GM12873 (cell line): Measurements from ENCODE around the gene KRT16.

Source experiments
- TF ChIP-seq, protein P1 (sequence below): IDR thresholded peaks from 2 replicates; pipeline ENCODE4 v1.5.1; 2012; ENCODE audit warnings: low read depth, mild to moderate bottlenecking, moderate library complexity, low read length, control low read depth; ENCODE audit not compliant: insufficient read depth; ENCODE audit errors: missing control alignments

Gene KRT16

DNA sequence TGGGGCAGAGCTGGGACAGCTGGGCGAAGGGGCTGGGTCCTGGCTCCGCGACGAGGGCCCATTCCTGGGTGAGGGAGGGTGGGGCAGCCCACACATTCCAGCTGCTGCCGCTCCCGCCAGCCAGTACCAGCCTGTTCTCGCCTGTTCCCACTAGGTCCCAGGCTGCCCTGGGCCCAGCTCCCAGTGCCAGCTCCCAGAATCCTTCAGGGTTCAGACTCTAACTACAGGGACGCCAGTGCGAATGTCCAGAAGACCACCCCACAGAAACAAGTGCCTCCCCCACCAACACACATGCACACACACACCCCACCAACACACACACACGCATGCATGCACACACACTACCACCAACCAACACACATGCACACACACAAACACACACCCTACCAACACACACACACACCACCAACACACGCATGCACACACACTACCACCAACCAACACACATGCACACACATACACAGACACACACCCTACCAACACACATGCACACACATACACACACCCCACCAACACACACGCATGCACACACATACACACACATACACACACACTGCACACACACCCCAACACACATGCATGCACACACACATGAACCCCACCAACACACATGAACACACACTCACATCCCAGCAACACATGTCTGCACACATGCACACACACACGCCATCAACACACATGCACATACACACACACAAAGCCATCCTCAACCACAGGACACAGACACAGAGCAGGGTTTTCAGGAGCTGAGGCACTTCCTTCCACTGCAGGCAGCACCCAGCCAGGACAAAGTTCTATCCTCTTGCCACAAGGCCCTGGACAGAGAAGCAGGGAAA, 39.3 kb upstream of the KRT16 start:
- TF ChIP-seq, protein P1, sequence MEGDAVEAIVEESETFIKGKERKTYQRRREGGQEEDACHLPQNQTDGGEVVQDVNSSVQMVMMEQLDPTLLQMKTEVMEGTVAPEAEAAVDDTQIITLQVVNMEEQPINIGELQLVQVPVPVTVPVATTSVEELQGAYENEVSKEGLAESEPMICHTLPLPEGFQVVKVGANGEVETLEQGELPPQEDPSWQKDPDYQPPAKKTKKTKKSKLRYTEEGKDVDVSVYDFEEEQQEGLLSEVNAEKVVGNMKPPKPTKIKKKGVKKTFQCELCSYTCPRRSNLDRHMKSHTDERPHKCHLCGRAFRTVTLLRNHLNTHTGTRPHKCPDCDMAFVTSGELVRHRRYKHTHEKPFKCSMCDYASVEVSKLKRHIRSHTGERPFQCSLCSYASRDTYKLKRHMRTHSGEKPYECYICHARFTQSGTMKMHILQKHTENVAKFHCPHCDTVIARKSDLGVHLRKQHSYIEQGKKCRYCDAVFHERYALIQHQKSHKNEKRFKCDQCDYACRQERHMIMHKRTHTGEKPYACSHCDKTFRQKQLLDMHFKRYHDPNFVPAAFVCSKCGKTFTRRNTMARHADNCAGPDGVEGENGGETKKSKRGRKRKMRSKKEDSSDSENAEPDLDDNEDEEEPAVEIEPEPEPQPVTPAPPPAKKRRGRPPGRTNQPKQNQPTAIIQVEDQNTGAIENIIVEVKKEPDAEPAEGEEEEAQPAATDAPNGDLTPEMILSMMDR: no peak

DNA sequence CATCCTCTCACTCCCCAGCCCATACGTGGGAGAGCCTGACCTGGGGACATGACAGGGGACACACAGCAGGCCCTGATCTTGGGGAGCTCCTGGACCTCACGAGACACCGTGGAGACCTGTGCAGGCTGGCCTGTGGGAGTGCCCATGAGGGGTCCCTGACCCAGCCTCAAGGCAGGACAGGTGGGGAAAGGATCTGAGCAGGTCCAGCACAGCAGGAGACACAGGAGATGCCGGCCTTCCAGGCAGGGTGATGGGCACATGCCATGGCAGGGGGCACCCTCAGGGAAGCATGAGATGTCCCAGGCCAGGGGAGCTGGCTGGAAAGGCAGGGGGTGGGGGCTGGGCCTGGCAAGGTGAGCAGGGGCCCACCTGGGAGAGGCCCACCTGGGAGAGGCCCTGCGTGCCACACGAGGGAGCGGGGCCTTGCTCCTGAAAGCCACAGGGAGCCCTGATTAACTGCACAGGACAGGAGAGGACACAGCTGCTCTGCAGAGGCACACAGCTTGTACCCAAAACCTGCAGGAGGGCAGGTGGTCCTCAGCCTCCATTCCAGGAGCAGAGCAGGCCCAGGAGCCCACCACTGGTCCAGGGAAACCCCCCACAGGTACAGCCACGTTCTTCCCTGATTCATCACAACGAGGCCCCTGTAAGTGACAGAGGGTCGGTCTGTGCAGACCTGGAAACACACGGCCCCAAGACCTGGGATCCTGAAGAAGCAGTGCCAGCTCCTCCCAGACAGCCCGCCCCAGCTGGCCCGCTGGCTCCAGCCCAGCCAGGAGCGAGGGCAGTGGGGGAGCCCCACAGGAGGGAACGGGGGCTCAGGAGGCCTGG, 38.4 kb upstream of the KRT16 start:
- TF ChIP-seq, protein P1: no peak

GRCh38 chr17:41649923-41650519, 37.5 kb upstream of the KRT16 start:
- TF ChIP-seq, protein P1: no peak

GRCh38 chr17:41648411-41649195, 36.0 kb upstream of the KRT16 start:
- TF ChIP-seq, protein P1: peak; percentile 97

- TF ChIP-seq, protein P1: peak; percentile 95
Measured at GRCh38 chr17:41647940-41648410, 35.4 kb upstream of the KRT16 start.

DNA sequence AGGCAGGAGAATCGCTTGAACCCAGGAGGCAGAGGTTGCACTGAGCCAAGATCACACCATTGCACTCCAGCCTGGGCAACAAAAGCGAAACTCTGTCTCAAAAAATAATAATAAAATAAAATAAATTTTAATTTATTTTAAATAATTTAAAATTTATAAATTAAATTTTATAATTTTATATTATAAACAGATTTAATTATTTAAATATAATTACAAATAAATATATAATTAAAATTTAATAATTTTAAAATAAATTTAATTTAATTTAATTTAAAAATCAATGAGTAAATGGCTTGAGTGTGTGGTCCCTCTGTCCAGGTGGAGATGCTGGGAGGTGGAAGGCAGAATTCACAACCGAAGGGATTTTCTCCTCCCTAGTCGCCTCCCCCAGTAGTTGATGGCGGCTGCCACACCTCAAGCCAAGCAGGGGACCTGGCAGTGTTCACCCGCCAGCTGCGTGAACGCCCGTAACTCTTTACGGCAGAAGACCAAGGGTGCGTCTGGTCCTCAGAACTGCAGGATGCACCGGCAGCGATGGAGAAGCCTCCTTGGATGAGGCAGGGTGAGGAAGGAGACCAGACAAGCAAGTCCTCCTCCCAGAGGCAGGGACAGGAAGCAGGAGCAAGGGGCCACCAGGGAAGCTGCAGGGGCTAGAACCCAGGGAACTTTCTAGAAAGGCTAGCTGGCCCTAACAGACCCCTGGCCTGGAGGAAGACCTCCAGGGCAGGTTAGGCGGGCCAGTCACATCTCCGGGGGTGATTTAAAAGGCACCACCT, 34.7 kb upstream of the KRT16 start:
- TF ChIP-seq, protein P1: no peak
